NCI-H2171 treated with DMSO at 0.1 percent for 48 hours (cell line): ENCODE data around the gene KRTAP6-2.

Source experiments
- DNase-seq: peaks from one replicate; lab custom pipeline; 2025; lab: John Stamatoyannopoulos, UW

KRTAP6-2 gene

GRCh38 chr21:30598802-30599201 lies at the start of gene KRTAP6-2:
KRTAP6-2 (minus strand) TSS chr21:30598902; CDS start chr21:30598874, 28 bp downstream.
- DNase-seq = no peak

- DNase-seq = no peak
These were observed 48.3 kb upstream of the KRTAP6-2 start for GRCh38 chr21:30646904-30647414.

GRCh38 chr21:30642564-30642963 lies 43.9 kb upstream of the KRTAP6-2 start, which contains the start of gene KRTAP20-3:
KRTAP20-3 (plus strand) TSS chr21:30642864.
- DNase-seq = no peak

GRCh38 chr21:30638686-30639085 lies 40.0 kb upstream of the KRTAP6-2 start:
- DNase-seq = no peak

GRCh38 chr21:30634906-30635305 lies 36.2 kb upstream of the KRTAP6-2 start, which contains the start of gene KRTAP20-2:
KRTAP20-2 (plus strand) TSS chr21:30635206; CDS start chr21:30635264, 58 bp downstream.
- DNase-seq = no peak

- DNase-seq = no peak
These were observed 30.5 kb upstream of the KRTAP6-2 start for GRCh38 chr21:30629200-30629599.

GRCh38 chr21:30628109-30628508 lies 29.4 kb upstream of the KRTAP6-2 start:
- no peak for DNase-seq

GRCh38 chr21:30625449-30626165 lies 26.9 kb upstream of the KRTAP6-2 start:
- no peak for DNase-seq

- no peak for DNase-seq
These were observed 24.7 kb upstream of the KRTAP6-2 start for GRCh38 chr21:30623362-30623761.

- DNase-seq = no peak
These were observed 21.8 kb upstream of the KRTAP6-2 start, which contains the start of gene KRTAP20-4 for GRCh38 chr21:30620522-30620921. KRTAP20-4 (plus strand) TSS chr21:30620627.

GRCh38 chr21:30620080-30620479 lies 21.4 kb upstream of the KRTAP6-2 start:
- no peak for DNase-seq

GRCh38 chr21:30616125-30616524 lies 17.4 kb upstream of the KRTAP6-2 start, which contains the start of gene KRTAP20-1:
KRTAP20-1 (plus strand) TSS chr21:30616425; CDS start chr21:30616455, 30 bp downstream.
- no peak for DNase-seq

GRCh38 chr21:30615199-30615598 lies 16.5 kb upstream of the KRTAP6-2 start:
- no peak for DNase-seq

- no peak for DNase-seq
These were observed 15.1 kb upstream of the KRTAP6-2 start, which contains the start of gene KRTAP6-1 for GRCh38 chr21:30613836-30614235. KRTAP6-1 (minus strand) TSS chr21:30613930; CDS start chr21:30613904, 26 bp downstream.

- DNase-seq = no peak
These were observed 13.4 kb upstream of the KRTAP6-2 start for GRCh38 chr21:30612132-30612531.

GRCh38 chr21:30605968-30606367 lies 7.3 kb upstream of the KRTAP6-2 start:
- no peak for DNase-seq

- DNase-seq = no peak
These were observed 2.1 kb upstream of the KRTAP6-2 start, which contains the start of gene KRTAP22-1 for GRCh38 chr21:30600787-30601186. KRTAP22-1 (plus strand) TSS chr21:30601087.

GRCh38 chr21:30592140-30592539 lies 6.6 kb downstream of the KRTAP6-2 start, which contains the start of gene KRTAP6-3:
KRTAP6-3 (plus strand) TSS chr21:30592440; CDS start chr21:30592446, 6 bp downstream.
- no peak for DNase-seq

- DNase-seq = no peak
These were observed 8.4 kb downstream of the KRTAP6-2 start, which contains the start of gene KRTAP22-2 for GRCh38 chr21:30590297-30590696. KRTAP22-2 (minus strand) TSS chr21:30590397.

- DNase-seq = no peak
These were observed 15.8 kb downstream of the KRTAP6-2 start for GRCh38 chr21:30582870-30583269.

- no peak for DNase-seq
These were observed 18.6 kb downstream of the KRTAP6-2 start for GRCh38 chr21:30580132-30580531.

- no peak for DNase-seq
These were observed 19.4 kb downstream of the KRTAP6-2 start for GRCh38 chr21:30579346-30579745.

GRCh38 chr21:30577766-30578165 lies 20.9 kb downstream of the KRTAP6-2 start:
- DNase-seq = no peak
